ENCODE results near the gene ZNF487.

DNA sequence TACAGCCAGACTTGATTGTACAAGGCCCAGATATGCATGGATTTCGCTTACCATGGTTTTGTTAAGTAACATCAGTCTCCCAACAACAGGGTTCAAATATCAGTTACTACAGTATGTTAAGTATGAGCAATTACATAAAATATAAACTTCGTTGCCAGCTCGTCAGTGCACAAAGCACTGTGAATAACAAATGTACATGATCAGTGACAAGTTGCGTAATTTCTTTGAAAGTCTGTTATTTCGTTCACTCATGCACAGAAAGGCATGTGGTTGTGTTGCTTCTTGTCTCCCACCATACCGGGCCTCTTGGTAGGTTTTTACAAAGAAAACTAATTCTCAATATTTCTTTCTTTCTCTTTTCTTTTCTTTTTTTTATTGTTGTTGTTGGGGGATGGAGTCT is 12.5 kb upstream of the ZNF487 start:
- TF ChIP-seq CTCF (IDR thresholded peaks at IDR 0.05; ENCODE audit: borderline replicate concordance, extremely low read depth, low read length, poor library complexity, severe bottlenecking): no peak
- TF ChIP-seq EZH2 (IDR thresholded peaks at IDR 0.05; ENCODE audit: borderline replicate concordance, low read depth, low read length, severe bottlenecking): no peak
